Breast epithelium (tissue), 4 donors: ENCODE data around the gene ZNF485. TPM values are rescaled to one million over a fixed set of nuclear protein-coding genes. Genes with fewer than 3 reads are reported as not detected.
"Not testable (repeated sequence)": the region's sequence is repeated elsewhere in the genome, so short reads cannot be mapped to it uniquely, and the experiment has no call there.

Experiments
- DNase-seq, 2 donors: peaks; one replicate each; pipeline ENCODE4 v3.0.0-alpha.2; 2019; ENCODE audit warnings: low spot score in 2 of 2
- H3K27ac ChIP-seq, 2 donors: fragments of 200-600 bp; sonication (generic) in 1 of 2; one replicate each; pipeline ENCODE4 v1.5.1; 2016 to 2019; ENCODE audit warnings: mild to moderate bottlenecking in 1 of 2
- H3K27me3 ChIP-seq, 2 donors: fragments of 200-600 bp; sonication (generic) in 1 of 2; one replicate each; pipeline versions ENCODE4 v1.5.1 to v1.6.0; 2017 to 2019; ENCODE audit warnings: control low read depth in 1 of 2, mild to moderate bottlenecking in 1 of 2
- H3K36me3 ChIP-seq: fragments of 200-600 bp; one replicate; pipeline ENCODE4 v1.5.1; 2019
- H3K4me1 ChIP-seq, 2 donors: fragments of 200-600 bp; sonication (generic); one replicate each; pipeline ENCODE4 v1.5.1; 2016 to 2019; ENCODE audit warnings: control low read depth in 1 of 2
- H3K4me3 ChIP-seq, 3 donors: fragments of 200-600 bp; sonication (generic); 1 replicate in 2 of 3; 2 replicates in 1 of 3; pipeline ENCODE4 v1.5.1; 2016 to 2019; ENCODE audit warnings: mild to moderate bottlenecking in 3 of 3, moderate library complexity in 2 of 3
- H3K9me3 ChIP-seq, 2 donors: fragments of 200-600 bp; sonication (generic) in 1 of 2; one replicate each; pipeline ENCODE4 v1.5.1; 2016 to 2019; ENCODE audit warnings: control low read depth in 1 of 2
- POLR2A ChIP-seq: fragments of 450-650 bp; IDR thresholded peaks from one replicate; pipeline ENCODE4 v1.6.1; 2016; ENCODE audit warnings: antibody characterized with exemption, mild to moderate bottlenecking, moderate library complexity
- POLR2AphosphoS5 ChIP-seq, 3 donors: sonication (generic); formaldehyde crosslinking; IDR thresholded peaks; one replicate each; pipeline ENCODE4 v1.6.1; 2017; ENCODE audit warnings: antibody characterized with exemption in 3 of 3
- intact Hi-C: fragments of 100-400 bp; cut with DNase I; formaldehyde crosslinking; loops from one replicate; pipeline ENCODE4 v1.15.1; 2023; ENCODE audit warnings: low total_unique reads
- total RNA-seq, 3 donors: library from RNA; depleted of rRNA; stranded (reverse); fragments of >200 nt; gene quantifications; one replicate each; pipeline ENCODE4 v1.1.0, GENCODE V29; 2016
- TF ChIP-seq, protein P1 (sequence below), 3 donors: fragments of 450-650 bp; IDR thresholded peaks; one replicate each; pipeline ENCODE4 v1.5.1; 2016 to 2017; ENCODE audit warnings: antibody characterized with exemption in 3 of 3, mild to moderate bottlenecking in 3 of 3, moderate library complexity in 3 of 3

ZNF485 gene
- total RNA-seq, 3 donors from 2014 or later, result 3.9 to 4.5 (median 4.0) TPM

GRCh38 chr10:43585046-43585445 is 21.2 kb upstream of the ZNF485 start:
- DNase-seq, result no peak
- Histone ChIP-seq H3K4me1 (no peaks in the 10 kb centered on the region), H3K4me3 (no peak overlapping the region), H3K27me3 (no peaks in the 10 kb centered on the region), H3K36me3 (no peaks in the 10 kb centered on the region), H3K27ac (no peak overlapping the region), H3K9me3 (no peaks in the 10 kb centered on the region)
- intact Hi-C loops, result no loop called here
- TF ChIP-seq POLR2A (no peak), POLR2AphosphoS5 (IDR thresholded peaks at IDR 0.05) (no peak)
- TF ChIP-seq, protein P1, sequence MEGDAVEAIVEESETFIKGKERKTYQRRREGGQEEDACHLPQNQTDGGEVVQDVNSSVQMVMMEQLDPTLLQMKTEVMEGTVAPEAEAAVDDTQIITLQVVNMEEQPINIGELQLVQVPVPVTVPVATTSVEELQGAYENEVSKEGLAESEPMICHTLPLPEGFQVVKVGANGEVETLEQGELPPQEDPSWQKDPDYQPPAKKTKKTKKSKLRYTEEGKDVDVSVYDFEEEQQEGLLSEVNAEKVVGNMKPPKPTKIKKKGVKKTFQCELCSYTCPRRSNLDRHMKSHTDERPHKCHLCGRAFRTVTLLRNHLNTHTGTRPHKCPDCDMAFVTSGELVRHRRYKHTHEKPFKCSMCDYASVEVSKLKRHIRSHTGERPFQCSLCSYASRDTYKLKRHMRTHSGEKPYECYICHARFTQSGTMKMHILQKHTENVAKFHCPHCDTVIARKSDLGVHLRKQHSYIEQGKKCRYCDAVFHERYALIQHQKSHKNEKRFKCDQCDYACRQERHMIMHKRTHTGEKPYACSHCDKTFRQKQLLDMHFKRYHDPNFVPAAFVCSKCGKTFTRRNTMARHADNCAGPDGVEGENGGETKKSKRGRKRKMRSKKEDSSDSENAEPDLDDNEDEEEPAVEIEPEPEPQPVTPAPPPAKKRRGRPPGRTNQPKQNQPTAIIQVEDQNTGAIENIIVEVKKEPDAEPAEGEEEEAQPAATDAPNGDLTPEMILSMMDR (IDR thresholded peaks at IDR 0.05), result no peak

DNA sequence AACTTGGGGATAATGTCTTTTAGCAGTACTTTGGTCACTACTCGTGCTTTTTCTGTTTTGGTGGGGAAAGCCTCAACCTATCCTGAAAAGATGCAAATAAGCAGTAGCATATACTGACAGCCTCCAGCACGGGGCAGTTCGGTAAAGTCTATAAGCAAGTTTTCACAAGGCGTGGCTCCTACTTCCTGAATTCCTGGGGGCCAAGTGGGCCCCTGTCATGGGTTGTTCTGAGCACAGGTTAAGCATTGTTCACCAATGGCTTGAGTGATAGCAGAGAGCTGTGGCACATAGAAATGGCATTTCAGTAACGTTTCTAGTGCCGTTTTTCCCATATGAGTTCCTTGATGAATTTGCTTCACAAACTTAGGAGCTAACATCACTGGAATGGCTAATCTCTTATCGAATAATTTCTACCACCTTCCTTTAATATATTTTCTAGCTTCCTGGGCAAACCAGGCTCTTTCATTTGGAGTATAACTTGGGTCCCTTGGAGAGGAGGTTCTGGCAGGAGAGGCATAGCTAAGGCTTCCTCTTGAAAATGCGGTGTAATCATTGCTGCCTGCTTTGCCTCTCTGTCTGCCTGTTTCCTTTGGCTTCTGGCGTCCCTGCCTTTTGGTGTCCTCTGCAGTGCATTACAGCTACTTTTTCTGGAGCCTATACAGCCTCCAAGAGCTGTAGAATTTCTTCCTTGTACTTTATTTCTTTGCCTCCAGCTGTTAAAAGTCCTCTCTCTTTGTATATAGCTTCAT is 20.1 kb upstream of the ZNF485 start:
- TF ChIP-seq, protein P1 (IDR thresholded peaks at IDR 0.05), result no peak
- no peak for TF ChIP-seq POLR2AphosphoS5 (IDR thresholded peaks at IDR 0.05)
- no peak for TF ChIP-seq POLR2A
- DNase-seq, result no peak
- no peak overlapping the region for H3K4me3 ChIP-seq
- H3K27ac ChIP-seq, result no peak overlapping the region
- intact Hi-C loops, result no loop called here
- no peaks in the 10 kb centered on the region for H3K4me1 ChIP-seq
- no peaks in the 10 kb centered on the region for H3K36me3 ChIP-seq
- H3K27me3 ChIP-seq, result no peaks in the 10 kb centered on the region
- peaks cover 0 to under 1% of the 10 kb centered on the region in 2 donors for H3K9me3 ChIP-seq

DNA sequence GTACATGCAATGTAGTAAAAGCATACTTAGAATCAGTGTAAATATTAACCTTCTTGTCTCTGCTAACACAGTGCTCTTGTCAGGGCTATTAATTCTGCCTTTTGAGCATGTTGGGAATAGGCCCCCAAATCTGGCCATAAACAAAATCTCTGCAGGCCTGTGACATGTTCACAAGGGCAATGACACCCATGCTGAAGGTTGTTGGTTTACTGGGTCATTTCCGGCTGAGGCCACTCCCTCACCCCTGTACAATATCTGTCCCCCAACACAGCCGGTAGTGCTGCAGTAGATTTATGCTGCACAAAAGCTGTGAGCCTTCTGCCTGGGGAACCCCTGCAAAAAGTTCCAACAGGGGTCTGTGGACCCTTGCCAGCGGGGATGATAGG is 19.5 kb upstream of the ZNF485 start:
- H3K4me1 ChIP-seq, intact Hi-C loops, H3K4me3 ChIP-seq, H3K9me3 ChIP-seq, H3K36me3 ChIP-seq, H3K27me3 ChIP-seq, H3K27ac ChIP-seq, DNase-seq: not testable (repeated sequence)

GRCh38 chr10:43591303-43591904 is 14.8 kb upstream of the ZNF485 start:
- DNase-seq, result no peak
- intact Hi-C loops, result no loop called here
- no peak overlapping the region for H3K27ac ChIP-seq
- TF ChIP-seq POLR2A (no peak), POLR2AphosphoS5 (IDR thresholded peaks at IDR 0.05) (no peak)
- TF ChIP-seq, protein P1 (IDR thresholded peaks at IDR 0.05), result no peak
- H3K36me3 ChIP-seq, result no peaks in the 10 kb centered on the region
- H3K4me1 ChIP-seq, result no peaks in the 10 kb centered on the region
- no peaks in the 10 kb centered on the region for H3K27me3 ChIP-seq
- H3K4me3 ChIP-seq, result no peak overlapping the region
- H3K9me3 ChIP-seq, result peaks cover 0 to 7% of the 10 kb centered on the region in 2 donors

- intact Hi-C loops, result no loop called here
- no peak for DNase-seq
- no peaks in the 10 kb centered on the region for H3K36me3 ChIP-seq
- H3K27me3 ChIP-seq, result no peaks in the 10 kb centered on the region
- peak overlapping the region in 2 of 3 donors; percentile 25 to 50 for H3K4me3 ChIP-seq
- no peak overlapping the region for H3K27ac ChIP-seq
- H3K9me3 ChIP-seq, result peaks cover 0 to 7% of the 10 kb centered on the region in 2 donors
- TF ChIP-seq POLR2A, result no peak
- TF ChIP-seq POLR2AphosphoS5 (IDR thresholded peaks at IDR 0.05), result no peak
- TF ChIP-seq, protein P1 (IDR thresholded peaks at IDR 0.05), result no peak
- no peaks in the 10 kb centered on the region for H3K4me1 ChIP-seq
These were observed 11.2 kb upstream of the ZNF485 start for GRCh38 chr10:43594944-43595589.
